Fibroblast of skin of left quadriceps (primary cell): Measurements from ENCODE around the gene DZIP1.
"Not testable (repeated sequence)": the region's sequence is repeated elsewhere in the genome, so short reads cannot be mapped to it uniquely, and the experiment has no call there.

Source experiments
- DNase-seq, 2 experiments: peaks; one replicate each; pipeline ENCODE4 v3.0.0-alpha.2; 2013; ENCODE audit warnings: low read depth in 2 of 2

The DZIP1 gene

GRCh38 chr13:95601216-95601615, 43.3 kb downstream of the DZIP1 start:
- DNase-seq, result no peak

DNA sequence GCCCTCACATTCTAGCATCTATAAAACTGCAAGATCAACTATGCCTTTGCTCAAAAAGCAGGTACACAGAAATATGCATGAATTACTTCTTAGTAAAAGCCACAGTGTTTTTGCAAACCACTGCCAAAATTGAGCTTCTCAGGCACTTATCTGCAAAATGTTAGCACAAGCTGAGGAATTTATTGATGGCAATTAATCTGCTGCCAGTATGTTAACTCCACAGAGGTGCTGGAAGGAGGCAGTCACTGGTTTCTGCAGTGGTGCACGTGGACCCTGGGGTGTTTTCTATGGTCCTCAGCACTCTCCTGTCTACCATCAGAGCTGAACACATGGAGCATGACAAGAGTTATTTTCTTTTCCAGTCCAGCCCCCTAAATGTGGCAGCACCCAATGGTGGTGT, 47.8 kb downstream of the DZIP1 start:
- DNase-seq, result no peak

- no peak for DNase-seq
These were observed 51.0 kb downstream of the DZIP1 start for GRCh38 chr13:95593462-95593861.

- DNase-seq, result peak; percentile 8 to 15
These were observed 55.8 kb downstream of the DZIP1 start for GRCh38 chr13:95588721-95589120.

DNA sequence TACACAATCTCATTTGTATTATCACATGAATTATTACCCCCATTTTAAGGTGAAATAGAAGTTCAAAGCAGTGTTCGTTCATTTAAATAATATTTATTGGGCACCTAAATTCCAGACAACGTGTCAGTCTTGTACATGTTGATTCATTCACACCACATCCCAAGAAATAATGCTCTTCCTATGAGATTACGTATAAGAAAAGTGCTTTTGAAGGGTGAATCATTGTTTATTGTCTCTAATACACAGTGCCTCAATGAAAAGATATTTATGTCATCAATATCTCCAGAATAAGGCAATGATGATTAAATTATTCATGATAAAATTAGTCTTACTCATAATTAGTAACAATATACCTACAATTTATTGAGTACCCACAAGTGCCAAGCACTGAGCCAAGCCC, 56.4 kb downstream of the DZIP1 start:
- no peak for DNase-seq

DNA sequence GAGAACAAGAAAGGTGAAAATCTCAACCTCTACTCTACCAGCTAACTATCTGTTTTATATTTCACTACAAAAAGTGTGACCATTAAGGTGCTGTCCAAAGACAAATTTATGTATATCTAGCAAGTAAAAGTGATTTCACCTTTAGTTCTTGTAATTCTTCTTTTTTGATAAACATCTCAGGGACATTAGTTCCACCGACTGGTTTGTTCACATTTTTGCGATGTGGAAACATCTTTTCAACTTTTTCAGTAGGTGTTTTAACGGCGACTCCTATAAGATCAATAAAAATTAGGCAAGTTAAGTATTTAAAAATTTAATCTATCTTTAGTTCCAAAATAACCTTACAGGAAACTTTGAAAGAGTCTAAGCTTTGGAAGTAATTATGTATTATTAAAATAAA, 58.6 kb downstream of the DZIP1 start:
- DNase-seq, result no peak

GRCh38 chr13:95579303-95579702, 65.2 kb downstream of the DZIP1 start:
- no peak for DNase-seq

DNA sequence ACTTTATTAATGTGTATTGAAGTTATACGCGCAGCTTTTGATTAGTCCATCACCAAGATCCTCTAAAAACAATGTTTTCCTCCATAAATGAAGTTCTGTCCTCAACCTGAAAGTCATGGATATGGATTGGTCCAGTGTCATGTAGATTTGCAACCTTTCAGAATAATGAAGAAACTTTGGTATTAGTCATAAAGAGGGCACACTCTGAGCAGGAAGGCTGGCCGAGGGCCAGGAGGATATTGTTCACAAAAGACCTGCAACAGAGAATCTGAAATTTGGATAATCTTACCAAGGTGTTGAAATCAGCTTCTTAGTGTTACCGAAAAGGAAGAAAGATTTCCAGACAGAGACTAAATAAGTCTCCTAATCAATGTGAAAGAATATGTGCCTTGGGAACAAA, 71.3 kb downstream of the DZIP1 start:
- DNase-seq, result no peak

DNA sequence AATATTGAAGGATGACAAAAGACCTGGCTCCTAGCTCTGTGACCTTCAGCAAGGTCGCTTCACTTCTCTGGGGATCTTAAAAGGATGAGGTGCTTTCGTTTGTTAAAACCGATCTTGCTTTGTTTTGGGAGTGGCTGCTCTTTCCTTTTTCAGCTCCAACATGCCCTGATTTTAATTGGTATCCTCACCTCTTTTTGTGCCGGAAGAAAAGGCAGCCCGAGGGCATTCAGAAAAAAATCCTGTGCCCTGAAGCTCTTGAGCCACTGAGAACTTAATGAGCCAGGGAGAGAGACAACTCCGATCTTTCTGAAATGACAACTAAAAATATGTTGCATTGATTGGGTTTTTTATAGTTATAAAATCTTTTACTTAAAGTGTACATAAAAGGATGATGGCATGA, 72.6 kb downstream of the DZIP1 start:
- DNase-seq, result no peak

DNA sequence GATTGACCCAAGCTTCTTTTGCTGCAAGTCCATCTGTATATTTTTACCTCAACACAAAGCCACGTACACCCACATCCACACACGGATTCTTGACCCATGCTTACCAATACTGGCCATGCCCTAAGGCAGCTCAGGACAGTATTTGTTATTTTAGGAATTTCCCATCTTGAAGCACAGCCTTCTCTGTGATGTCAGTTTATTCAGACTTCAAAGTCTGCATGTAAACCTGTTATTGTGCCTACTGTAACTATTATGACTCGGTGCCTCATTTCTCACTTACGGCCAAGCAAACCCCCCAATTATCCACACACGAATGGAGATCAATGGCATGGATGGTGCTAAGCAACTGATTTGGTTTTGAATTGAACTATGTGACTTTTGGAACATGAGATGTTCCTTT, 74.5 kb downstream of the DZIP1 start:
- no peak for DNase-seq

DNA sequence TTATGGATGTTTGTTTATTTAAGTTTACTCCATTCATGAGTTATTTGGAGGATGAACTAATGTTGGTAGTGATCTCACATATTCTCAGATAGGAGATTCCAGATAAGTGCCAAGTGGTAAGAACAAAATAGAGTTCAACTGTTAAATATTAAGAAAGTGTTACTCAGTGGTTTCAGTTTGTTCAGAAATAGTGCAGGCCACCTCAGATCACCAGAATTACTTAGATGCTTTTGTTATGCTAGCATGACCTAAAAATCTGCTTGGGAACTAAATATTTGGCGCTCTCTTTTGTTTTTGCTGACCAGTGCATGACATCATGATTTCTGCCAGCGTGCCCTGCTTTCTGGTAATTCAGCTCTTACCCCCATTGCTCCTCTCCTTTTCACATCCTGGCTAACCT, 76.4 kb downstream of the DZIP1 start:
- DNase-seq, result no peak

DNA sequence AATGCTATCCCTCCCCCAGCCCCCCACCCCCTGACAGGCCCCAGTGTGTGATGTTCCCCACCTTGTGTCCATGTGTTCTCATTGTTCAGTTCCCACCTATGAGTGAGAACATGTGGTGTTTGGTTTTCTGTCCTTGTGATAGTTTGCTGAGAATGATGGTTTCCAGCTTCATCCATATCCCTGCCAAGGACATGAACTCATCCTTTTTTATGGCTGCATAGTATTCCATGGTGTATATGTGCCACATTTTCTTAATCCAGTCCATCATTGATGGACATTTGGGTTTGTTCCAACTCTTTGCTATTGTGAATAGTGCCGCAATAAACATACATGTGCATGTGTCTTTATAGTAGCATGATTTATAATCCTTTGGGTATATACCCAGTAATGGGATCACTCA, 78.7 kb downstream of the DZIP1 start:
- DNase-seq, result not testable (repeated sequence)

DNA sequence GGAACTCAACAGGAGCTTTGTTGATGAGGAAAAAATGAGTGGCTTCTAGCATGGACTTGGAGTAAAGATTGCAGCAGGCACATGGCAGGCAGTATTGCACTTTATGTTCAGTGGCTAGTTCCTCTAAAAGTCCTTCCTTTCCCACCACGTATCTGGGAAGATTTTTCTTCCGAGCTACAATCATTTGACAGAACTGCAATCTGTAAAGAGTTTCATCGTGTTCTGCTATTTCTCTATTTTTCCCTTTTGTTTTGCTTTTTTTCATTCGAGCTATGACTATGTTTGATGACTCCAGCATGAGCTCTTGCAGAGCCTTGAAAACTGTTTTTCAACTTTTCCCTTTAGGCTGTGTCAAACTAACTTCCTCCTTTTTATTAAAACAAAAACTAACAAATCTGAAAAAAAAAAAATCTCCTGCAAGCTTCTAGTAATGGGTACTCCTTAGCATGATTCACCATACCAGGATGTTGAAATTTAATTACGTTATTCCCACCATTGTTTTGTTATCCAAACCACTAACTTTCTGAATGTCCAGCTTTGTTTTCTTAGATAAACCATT, 79.7 kb downstream of the DZIP1 start:
- DNase-seq, result no peak

DNA sequence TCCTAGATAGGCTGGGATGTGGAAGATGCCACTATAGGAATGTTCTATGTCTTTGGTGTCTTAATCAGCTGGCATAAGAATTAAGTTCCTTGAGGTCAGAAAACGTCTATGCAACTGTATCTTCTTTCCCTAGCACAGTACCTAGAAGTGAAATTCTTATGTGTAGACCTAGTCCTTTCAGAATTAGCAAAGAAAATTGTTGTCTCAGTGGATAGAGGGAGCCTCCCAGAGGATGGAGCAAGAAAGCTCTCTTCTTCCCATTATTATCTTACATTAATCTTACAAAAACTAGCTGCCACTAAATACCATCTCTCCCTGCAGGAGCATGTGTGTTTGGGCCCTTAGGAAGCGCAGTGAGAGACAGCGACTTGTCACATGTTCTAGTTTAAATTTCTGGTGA, 80.4 kb downstream of the DZIP1 start:
- no peak for DNase-seq

GRCh38 chr13:95560387-95560786, 84.1 kb downstream of the DZIP1 start:
- no peak for DNase-seq

DNA sequence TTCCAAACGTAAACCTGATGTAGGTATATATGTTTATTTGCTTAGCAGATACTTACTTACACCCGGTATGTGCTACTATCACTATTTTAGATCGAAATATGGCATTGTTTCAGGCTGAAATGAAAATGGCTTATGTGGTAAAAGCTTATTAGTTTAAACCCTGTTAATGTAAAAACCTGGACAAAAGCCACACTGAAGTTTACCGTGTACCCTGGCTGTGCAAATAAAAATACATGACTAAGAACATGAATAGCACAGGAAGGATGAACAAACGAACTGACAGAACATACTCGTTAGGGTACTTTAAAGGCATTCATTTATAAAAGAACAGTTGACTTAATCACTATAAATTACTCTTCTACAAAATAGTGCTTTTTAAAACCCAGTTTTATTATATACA, 85.4 kb downstream of the DZIP1 start:
- DNase-seq, result no peak

GRCh38 chr13:95557013-95557412, 87.5 kb downstream of the DZIP1 start:
- DNase-seq, result no peak

DNA sequence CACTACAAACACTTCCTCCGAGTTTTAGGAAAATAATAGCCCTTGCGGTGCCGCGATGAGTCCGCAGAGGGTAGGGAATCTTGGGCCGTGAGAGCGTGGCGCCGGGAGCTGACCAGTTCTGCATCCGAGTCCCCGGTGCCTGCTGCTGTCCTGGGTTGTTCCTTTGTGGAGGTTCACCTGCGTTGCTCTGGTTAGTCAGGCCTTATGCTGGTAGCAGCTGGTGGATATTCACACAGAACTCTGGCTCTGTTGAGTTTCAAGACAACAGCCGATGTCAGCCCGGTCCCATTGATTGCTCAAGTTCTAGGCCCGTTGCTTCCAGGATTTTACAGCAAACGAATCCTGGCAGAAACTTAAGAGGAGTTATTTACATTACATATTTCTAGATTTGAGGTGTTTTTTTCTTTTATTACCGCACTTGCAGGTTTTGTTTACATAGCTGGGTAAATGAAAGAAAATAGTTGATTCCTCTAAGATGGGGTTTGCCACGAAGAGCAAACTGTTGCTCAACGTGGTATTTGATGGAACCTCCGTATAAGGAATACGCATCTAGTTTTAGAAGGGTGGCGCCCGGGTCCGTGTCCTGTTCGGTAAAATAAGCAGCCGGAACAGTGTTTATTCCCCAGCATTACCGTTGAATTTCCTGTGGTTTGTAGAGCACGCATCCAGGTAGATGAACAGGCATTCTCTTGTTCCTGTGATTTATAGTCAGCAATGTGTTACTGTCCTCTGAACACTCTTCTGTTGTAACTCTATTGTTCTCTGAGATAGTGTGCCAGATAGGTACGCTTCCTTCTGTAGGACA, 90.7 kb downstream of the DZIP1 start:
- no peak for DNase-seq

DNA sequence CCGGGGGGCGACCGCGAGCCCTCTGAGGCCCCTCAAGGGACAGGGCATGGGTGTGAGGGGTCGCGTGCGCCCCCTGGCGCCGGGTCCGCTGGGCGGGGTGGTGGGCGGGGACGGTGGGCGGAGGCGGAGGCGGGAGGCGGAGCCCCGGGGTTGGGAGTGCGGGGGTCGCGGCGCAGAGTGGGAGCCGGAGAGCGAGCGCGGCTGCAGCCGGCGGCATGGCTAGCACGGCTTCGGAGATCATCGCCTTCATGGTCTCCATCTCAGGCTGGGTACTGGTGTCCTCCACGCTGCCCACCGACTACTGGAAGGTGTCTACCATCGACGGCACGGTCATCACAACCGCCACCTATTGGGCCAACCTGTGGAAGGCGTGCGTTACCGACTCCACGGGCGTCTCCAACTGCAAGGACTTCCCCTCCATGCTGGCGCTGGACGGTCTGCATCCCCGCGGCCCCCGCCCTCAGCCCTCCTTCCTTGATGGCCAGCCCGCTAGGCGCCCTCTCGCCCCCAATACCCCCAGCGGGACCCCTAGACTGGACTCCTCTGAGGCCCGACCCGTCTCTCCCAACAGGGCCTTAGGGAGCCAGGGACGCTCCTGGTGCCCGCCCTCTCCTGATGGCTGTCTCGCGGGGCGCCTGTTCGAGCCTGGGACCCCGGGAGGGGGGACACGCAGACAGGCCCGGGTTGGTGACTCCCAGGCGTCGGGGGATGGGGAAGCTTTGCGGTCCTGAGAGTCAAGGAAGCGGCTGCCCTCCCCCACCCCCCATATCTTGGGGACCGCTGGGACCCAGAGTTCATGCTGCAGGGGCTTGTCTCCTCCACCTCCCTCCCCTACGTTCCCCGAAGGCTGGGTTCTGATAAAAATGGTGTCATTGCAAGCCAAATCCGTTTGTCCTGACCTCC, 91.7 kb downstream of the DZIP1 start, which contains the start of gene CLDN10:
TSS of gene CLDN10 (plus strand) at position 182 of the 903 bp plus-strand sequence. CDS start at position 216, 34 bp downstream.
- DNase-seq, result no peak

DNA sequence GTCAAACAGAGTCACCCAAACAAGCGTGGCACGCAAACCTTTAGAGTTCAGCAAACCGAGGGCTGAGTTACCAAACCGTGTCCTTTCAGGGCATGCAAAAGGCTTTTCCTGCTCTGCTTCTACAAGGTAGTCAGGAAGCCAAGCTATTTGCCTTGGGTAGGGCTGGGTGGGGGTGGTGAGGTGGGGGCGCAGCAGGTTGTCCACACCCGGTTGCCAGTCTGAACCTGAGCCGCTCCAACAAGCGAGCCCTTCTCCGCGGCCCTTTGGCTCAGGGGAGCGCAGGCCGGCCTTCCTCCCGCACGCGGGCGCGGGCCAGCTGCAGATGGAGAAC, 92.3 kb downstream of the DZIP1 start:
- no peak for DNase-seq

- no peak for DNase-seq
These were observed 96.9 kb downstream of the DZIP1 start for GRCh38 chr13:95547531-95548167.

- no peak for DNase-seq
These were observed 97.6 kb downstream of the DZIP1 start for GRCh38 chr13:95546919-95547318.
